Psoas muscle (tissue), 8 donors: ENCODE results near the gene ADM2. TPM values are rescaled to one million over a fixed set of nuclear protein-coding genes. Genes with fewer than 3 reads are reported as not detected.
A peak's percentile ranks its signal among the peaks of the same experiment; 100 is the strongest.

Experiments
- ATAC-seq, 4 donors: fragments of 200-7000 bp; cut with Tn5 transposase; one replicate each; pipeline ENCODE4 v1.9.1; 2020; ENCODE audit warnings: moderate library complexity in 3 of 4, mild to moderate bottlenecking in 2 of 4
- DNase-seq, 2 donors: peaks; one replicate each; pipeline ENCODE4 v3.0.0-alpha.2; 2020
- H3K27ac ChIP-seq: fragments of 200-600 bp; one replicate; pipeline ENCODE4 v1.8.0; 2022
- H3K27me3 ChIP-seq, 3 donors: fragments of 200-600 bp in 1 of 3; one replicate each; pipeline versions ENCODE4 v1.6.1 to v1.8.0; 2013 to 2022; ENCODE audit warnings: low read length in 2 of 3, mild to moderate bottlenecking in 2 of 3, moderate library complexity in 1 of 3; ENCODE audit not compliant: insufficient read depth in 3 of 3
- H3K36me3 ChIP-seq, 2 donors: fragments of 200-600 bp in 1 of 2; one replicate each; pipeline versions ENCODE4 v1.6.1 to v1.8.0; 2013 to 2022; ENCODE audit warnings: low read depth in 1 of 2, mild to moderate bottlenecking in 1 of 2, moderate library complexity in 1 of 2; ENCODE audit not compliant: insufficient read depth in 1 of 2
- H3K4me1 ChIP-seq: fragments of 200-600 bp; one replicate; pipeline ENCODE4 v1.8.0; 2022
- H3K4me3 ChIP-seq: fragments of 200-600 bp; one replicate; pipeline ENCODE4 v1.8.0; 2022; ENCODE audit warnings: mild to moderate bottlenecking
- H3K9me3 ChIP-seq: fragments of 200-600 bp; one replicate; pipeline ENCODE4 v1.8.0; 2022
- WGBS, 3 donors: extraction: QIAGEN DNeasy Blood & Tissue Kit; methylation state at CpG; one replicate each; pipeline versions ENCODE4 v1.1.6 to v1.1.7; 2013; 5-methylcytosine and 5-hydroxymethylcytosine counted together
- intact Hi-C, 2 donors: fragments of 100-400 bp; cut with DNase I; formaldehyde crosslinking; loops; one replicate each; pipeline versions ENCODE4 v1.11.0 to v1.14.2; 2022
- polyA plus RNA-seq, 3 donors: library from polyadenylated mRNA; stranded (reverse); fragments of 200-250 nt; gene quantifications; one replicate each; pipeline ENCODE4 v1.2.3, GENCODE V29; 2013
- total RNA-seq, 4 donors: library from RNA; stranded (reverse); fragmentation: NEBNext Ultra II Directional in 2 of 4; extraction: Animal tissue kit (Norgen Biotek cat#: 25700) in 2 of 4; gene quantifications; one replicate each; pipeline versions ENCODE4 v1.2.1 to v1.2.4, GENCODE V29; 2021 to 2023
- TF ChIP-seq, protein P1 (sequence below): fragments of 200-600 bp; IDR thresholded peaks from one replicate; pipeline ENCODE4 v1.8.0; 2022; ENCODE audit warnings: antibody characterized with exemption
- donor health status: healthy with polysubstance abuse.
- donor health status: DM: no; HTN: no; CAD: no; lungs with moderate emphysema.
- donor health status: Bipolar disorder and iron deficiency.
- donor health status: healthy.
- donor health status: DM: yes; HTN: yes; CAD: no.
- donor health status: DM: no; HTN: no; CAD: no.
- donor health status: DM: no; HTN: no; CAD: no.
- donor health status: DM: yes; HTN: yes; CAD: no.

Gene ADM2
- total and polyA plus RNA-seq, 7 donors = 0.01 to 0.21 (median 0.05) TPM; not detected in 4

DNA sequence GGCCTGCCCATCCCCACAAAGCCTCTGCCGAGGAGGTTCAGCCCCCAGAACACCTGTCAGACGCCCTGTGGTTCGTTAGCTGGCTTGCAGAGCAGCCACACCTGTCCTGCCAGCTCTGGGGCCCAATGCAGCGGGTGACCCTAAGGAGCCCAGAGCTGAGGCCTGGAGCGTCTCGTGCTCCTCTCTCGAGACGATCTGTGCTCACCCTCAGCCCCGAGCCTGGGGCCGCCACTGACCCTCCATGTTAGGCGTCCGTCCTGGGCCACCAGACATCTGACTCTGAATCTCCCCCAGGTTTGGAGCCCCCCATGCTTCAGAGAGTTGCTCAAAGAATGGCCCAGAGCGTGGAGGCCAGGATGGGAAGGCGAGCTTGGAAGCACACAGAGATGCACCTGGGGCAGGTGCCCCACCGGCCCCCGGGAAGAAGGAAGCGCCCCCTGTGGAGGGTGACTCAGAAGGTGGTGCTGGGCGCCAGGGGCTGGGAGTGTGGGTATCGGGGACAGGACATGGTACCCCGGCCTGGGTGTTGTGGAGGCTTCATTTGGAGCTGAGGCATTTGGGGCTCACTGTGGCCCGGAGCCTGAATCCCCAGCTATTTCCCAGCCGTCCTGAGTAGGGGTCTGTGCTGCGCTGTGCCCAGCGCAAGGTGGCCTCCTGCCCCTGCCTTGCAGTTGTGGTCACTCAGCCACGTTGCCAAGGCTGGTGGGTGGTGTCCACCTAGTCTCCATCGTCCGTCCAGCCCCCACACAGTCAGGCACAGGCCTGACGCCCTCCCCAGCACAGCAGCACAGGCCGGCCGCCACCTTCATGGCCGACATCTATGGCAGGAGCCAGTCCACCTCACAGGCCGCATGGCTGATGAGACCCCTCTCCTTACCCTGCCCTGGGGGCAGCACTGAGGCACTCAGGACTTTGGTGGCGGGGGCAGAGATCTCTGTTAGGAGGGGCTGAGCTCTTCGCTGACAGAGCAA, 42.8 kb upstream of the ADM2 start:
- no peaks in the 10 kb centered on the region for H3K9me3 ChIP-seq
- TF ChIP-seq, protein P1, sequence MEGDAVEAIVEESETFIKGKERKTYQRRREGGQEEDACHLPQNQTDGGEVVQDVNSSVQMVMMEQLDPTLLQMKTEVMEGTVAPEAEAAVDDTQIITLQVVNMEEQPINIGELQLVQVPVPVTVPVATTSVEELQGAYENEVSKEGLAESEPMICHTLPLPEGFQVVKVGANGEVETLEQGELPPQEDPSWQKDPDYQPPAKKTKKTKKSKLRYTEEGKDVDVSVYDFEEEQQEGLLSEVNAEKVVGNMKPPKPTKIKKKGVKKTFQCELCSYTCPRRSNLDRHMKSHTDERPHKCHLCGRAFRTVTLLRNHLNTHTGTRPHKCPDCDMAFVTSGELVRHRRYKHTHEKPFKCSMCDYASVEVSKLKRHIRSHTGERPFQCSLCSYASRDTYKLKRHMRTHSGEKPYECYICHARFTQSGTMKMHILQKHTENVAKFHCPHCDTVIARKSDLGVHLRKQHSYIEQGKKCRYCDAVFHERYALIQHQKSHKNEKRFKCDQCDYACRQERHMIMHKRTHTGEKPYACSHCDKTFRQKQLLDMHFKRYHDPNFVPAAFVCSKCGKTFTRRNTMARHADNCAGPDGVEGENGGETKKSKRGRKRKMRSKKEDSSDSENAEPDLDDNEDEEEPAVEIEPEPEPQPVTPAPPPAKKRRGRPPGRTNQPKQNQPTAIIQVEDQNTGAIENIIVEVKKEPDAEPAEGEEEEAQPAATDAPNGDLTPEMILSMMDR = no peak
- whole genome bisulfite sequencing, 3 donors = 88 to 90% (median 89%) methylated on average over 33 to 34 of the region's 34 CpGs
- no peaks in the 10 kb centered on the region for H3K27me3 ChIP-seq
- no peaks in the 10 kb centered on the region for H3K4me1 ChIP-seq
- ATAC-seq (no peak), DNase-seq (peak in 1 of 2 donors; percentile 12)
- H3K27ac ChIP-seq = no peak overlapping the region
- intact Hi-C loops = no loop called here
- H3K36me3 ChIP-seq = peaks cover 9 to 75% of the 10 kb centered on the region in 2 donors
- H3K4me3 ChIP-seq = no peak overlapping the region

DNA sequence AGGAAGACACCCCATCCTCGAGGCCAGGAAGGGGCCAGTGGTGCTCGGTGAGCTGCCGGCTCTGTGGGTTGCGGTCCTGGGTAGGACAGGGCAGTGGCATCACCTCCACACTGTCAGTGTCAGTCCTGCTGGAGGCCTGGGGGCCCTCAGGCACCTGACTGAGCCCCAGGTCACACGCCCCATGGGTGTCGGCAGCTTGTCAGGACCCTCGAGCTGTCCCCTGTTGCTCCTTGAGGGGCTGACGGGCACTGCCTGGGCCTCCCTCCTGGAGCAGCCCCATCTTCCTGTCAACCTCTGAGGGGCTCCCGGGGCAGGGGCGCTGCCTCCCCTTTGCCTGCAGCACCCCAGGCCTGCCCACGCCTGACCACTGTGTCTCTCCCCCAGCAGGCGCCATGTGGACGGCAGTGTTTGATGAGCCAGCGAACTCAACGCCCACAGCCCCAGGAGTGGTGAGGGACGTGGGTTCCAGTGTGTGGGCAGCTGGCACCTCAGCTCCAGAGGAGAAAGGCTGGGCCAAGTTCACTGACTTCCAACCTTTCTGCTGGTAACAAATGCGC, 42.0 kb upstream of the ADM2 start:
- no peaks in the 10 kb centered on the region for H3K9me3 ChIP-seq
- intact Hi-C loops = no loop called here
- TF ChIP-seq, protein P1 = no peak
- H3K4me1 ChIP-seq = no peaks in the 10 kb centered on the region
- H3K27ac ChIP-seq = no peak overlapping the region
- DNase-seq = peak; percentile 13 to 51
- H3K27me3 ChIP-seq = no peaks in the 10 kb centered on the region
- ATAC-seq = no peak
- 85 to 92% (median 87%) methylated on average over 16 to 17 of the region's 17 CpGs for WGBS, 3 donors
- H3K36me3 ChIP-seq = peaks cover 9 to 83% of the 10 kb centered on the region in 2 donors
- H3K4me3 ChIP-seq = no peak overlapping the region

DNA sequence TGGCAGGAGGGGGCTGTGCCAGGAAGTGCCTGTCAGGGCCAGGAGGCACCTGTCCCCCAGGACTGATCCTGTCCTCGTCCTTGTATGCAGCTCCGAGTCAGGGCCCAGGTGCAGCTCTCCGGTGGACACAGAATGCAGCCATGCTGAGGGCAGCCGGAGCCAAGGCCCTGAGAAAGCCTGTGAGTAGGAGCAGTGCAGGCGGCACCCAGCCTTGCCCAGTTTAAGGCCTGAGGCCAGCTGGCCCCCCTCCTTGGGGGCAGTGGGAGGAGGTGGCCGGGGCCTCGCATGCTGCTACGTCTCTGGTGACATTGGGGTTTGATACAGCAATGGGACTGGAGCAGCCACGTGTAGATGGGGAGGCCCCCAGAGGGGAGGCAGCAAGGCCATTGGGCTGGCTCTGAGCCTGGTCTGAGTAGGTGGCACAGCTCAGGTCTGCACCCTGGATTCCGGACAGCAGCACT, 41.4 kb upstream of the ADM2 start:
- Histone ChIP-seq H3K36me3 (peaks cover 9 to 85% of the 10 kb centered on the region in 2 donors), H3K27ac (no peak overlapping the region), H3K4me1 (no peaks in the 10 kb centered on the region), H3K9me3 (no peaks in the 10 kb centered on the region), H3K27me3 (no peaks in the 10 kb centered on the region), H3K4me3 (no peak overlapping the region)
- TF ChIP-seq, protein P1 = no peak
- peak in 1 of 2 donors; percentile 9 for DNase-seq
- intact Hi-C loops = no loop called here
- no peak for ATAC-seq
- WGBS, 3 donors = 67 to 84% (median 77%) methylated on average over 10 of the region's 10 CpGs

DNA sequence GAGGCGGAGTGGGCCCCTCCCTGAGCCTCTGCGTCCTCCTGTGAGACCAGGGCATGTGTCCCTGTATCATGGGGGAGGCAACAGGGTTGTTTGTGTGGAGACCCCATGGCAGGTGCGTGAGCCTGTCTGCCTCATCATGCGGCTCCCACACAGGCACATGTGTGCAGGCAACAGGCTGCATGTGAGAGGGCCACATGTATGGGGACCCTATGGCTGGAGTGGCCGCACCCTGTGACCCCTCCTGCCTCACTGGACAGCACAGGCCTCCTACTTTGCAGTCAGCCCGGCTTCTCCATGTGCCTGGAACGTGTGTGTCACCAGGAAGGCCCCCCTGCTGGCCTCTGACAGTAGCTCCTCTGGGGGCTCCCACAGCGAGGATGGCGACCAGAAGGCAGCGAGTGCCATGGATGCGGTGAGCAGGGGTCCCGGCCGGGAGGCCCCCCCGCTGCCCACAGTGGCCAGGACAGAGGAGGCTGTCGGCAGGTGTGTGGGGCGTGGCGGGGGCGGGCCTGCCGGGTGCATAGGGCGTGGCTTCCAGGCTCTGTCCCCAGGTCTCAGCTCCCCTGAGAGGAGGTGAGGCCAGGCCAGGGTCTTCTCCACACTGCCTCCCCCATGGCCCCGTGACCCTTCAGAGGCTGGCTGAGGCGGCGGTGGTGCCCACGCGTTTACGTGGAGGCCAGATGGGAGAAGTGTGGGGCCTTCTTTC, 40.6 kb upstream of the ADM2 start:
- TF ChIP-seq, protein P1 = no peak
- no peaks in the 10 kb centered on the region for H3K9me3 ChIP-seq
- no peak overlapping the region for H3K27ac ChIP-seq
- DNase-seq = peak; percentile 9 to 53
- no peak overlapping the region for H3K4me3 ChIP-seq
- peaks cover 9 to 84% of the 10 kb centered on the region in 2 donors for H3K36me3 ChIP-seq
- no peaks in the 10 kb centered on the region for H3K27me3 ChIP-seq
- intact Hi-C loops = no loop called here
- no peaks in the 10 kb centered on the region for H3K4me1 ChIP-seq
- ATAC-seq = no peak
- WGBS, 3 donors = 86 to 94% (median 88%) methylated on average over 21 to 26 of the region's 26 CpGs
